ENCODE results near the gene CHKB.
A peak's percentile ranks its signal among the peaks of the same experiment; 100 is the strongest.

Gene CHKB

GRCh38 chr22:50597097-50597496 is 14.4 kb upstream of the CHKB start:
- no peak for DNase-seq

DNA sequence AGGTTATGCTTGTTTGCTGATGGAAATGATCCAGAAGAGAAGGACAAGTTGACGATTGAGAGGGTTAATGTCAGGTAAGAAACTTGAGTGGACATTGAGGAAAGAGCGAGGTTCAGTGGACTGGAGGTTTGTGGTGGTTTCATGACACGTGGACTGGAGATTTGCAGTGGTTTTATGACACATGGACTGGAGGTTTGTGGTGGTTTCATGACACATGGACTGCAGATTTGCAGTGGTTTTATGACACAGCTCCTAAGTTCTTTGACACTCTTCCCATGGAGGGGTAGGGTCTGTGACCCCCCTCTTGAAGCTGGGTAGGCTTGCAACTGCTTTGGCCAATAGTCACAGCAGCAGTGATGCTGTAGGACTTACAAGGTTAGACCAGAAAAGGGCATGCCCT is 12.5 kb upstream of the CHKB start:
- no peak for DNase-seq

DNA sequence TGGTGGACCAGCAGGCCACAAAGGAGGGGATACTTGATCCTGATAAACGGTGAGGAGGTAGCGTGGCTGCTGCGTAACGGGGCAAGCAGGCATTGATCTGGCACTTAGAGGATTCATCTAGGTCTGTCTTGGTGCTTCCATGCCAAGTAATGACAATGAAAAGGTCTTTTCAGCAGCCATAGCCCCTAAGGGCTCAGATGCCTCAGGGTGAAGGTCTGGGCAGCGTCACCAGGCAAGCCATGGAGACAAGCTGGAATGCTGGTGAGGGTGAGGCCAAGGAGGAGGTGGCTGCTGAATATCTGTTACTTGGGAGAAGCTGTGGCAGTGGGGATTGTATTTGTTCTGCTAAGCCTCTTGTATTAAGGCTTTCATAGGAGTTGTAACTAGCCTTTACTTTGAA is 4.8 kb upstream of the CHKB start:
- no peak for DNase-seq

- DNase-seq: no peak
Observed at GRCh38 chr22:50586416-50586815, 3.8 kb upstream of the CHKB start.

- DNase-seq: no peak
Observed at GRCh38 chr22:50585781-50586180, 3.1 kb upstream of the CHKB start.

DNA sequence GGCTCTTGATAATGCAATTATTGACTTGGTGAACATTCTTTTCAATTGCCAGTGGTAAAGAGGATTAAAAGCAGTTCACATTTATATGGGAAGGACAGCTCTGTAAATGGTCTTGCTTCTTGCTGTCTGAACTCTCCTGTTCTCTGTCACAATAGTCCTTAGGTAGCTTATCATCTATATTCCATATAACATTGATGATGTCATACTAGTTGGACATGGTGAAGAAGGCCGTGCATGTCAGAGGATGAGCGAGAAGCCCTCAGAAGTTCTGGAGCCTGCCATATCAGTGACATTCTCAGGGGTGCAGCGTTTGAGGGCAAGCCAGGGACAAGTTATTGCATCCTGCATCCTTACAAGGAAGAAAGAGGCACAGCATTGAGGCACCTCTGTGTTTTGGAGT is 2.6 kb upstream of the CHKB start:
- DNase-seq: no peak

- DNase-seq: no peak
Observed at GRCh38 chr22:50584106-50585096, 1.8 kb upstream of the CHKB start.

DNA sequence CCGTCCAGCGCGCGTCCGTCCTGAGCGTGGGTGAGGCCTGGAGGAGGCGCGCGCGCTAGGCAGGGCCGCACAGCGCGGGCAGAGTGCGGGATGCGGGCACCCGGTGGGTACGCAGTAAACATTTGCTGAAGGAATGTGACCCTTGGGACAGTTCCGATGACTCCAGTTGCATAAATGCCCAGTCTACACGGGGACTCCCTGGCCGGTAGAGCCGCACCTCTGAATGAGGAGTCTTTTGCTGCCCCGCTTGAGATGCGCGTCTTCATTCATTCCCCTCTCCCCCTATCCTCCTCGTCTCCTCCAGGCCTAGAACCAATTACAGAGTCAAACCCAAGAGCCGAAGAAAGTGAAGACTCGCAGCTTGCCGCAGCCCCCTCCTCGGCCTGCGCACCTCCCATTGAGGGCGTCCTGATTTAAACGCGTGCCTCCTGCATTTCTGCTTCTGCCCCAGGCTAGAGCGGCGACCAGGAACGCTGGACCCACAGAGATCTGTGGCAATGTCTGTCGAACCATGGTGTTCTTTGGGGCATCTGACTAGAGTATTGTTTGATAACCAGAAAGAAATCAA is 729 bp upstream of the CHKB start:
- no peak for DNase-seq

DNA sequence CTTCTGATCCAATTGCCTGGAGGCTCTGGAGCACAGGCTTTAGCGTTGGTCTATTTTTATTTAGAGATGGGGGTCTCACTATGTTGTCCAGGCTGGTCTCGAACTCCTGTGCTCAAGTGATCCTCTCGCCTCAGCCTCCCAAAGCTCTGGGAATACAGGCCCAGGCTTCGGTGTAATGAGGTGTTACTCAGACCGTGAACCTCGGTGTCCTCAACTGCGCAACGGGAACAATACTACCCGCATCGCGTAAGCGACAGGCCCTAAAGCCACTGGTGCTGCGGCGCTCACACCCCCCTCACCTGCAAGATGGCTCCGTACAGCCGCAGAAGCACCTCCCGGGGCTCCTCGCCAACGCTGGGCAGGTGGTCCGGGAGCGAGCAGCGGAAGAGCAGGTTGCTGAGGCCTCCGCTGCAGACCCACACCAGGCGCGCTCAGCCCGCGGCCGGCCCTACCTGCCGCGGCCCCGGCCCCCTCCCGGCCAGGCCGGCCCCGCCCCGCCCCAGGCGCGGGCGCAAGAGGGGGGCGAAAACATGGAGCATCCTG is 628 bp downstream of the CHKB start:
- peak in 1 of 6 experiments; percentile 63 for DNase-seq

DNA sequence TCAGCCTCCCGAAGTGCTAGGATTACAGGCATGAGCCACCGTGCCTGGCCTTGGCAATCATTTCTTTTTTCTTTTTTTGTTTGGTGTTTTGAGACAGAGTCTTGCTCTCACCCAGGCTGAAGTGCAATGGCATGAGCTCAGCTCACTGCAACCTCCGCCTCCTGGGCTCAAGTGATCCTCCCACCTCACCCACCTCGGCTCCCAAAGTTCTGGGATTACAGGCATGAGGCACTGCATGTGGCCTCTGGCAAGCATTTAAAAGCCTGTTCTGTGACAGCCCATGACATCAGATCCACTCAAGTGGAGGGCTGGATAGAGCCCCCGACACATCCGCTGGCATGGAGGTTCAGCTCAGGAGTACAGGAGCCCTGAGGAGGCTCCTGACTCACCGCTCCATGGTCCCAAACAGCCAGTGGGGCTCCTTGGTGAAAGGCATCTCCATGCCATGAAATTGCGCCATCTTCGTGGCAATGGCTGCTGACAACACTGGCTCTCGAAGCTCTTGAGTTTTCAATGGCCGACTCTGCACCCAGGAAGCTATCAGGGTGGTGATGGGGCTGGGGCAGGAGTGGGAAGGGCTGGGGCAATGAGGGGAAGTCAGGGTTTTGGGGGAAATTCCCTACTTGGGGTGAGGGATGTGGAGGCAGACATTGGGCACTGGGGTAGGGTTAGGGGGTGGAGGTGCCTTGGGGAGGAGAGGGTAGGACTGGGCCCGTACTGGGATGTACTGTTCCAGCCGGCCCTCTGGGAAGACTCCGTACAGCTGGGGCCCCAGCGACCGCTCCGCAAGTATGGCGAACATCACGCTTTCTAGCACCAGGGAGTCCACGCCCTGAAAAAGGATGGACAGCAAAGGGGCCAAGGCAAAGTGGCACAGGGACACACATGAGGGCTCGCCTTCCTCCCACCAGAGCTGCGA is 1.4 kb downstream of the CHKB start:
- DNase-seq: no peak

- DNase-seq: no peak
Observed at GRCh38 chr22:50579752-50580151, 2.9 kb downstream of the CHKB start.

- DNase-seq: no peak
Observed at GRCh38 chr22:50578776-50579310, 3.8 kb downstream of the CHKB start.

DNA sequence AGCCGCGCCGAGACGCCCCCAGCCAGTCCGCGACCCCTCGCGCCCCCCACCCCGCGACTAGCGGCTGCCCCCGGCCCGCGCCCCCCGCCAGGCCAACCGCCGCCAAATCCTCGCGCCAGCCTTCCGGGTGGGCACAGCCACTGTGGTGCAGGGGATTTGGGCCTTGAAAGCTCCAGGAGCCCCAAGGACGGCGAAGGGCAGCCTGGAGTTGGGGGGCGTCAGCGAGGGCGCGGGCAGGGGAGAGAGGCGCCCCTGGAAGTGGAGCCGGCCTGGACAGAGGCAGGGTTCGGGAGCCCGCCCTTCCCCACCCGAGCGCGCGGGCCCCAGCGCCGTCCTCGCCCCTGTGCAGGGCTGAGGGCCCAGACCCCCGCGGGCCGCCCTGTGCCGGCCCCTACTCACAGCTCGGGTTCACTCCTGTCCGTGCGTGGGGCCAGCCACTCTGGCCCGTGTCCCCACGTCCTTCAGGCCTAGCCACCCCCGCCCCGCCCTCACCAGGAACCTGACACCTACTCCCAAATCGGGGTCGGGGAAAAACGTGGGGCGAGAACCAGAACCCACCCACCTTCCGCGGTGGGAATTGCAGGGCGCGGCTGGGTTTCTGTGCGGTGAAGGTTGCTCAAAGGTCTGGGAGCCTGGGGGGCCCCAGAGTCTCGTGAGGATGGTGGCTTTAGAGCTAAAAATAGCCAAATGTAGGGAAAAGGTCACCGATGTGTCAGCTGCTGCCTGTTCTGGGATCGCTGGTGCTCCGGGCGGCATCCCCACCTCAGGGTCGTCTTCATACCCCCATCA is 4.5 kb downstream of the CHKB start, which contains the start of gene CPT1B:
CPT1B (minus strand) TSS at position 441 of the 789 bp plus-strand sequence. CDS start 512 bp downstream, outside the sequence.
- no peak for DNase-seq

GRCh38 chr22:50577697-50577986 is 5.0 kb downstream of the CHKB start:
- DNase-seq: no peak

GRCh38 chr22:50576806-50577696 is 5.6 kb downstream of the CHKB start:
- DNase-seq: no peak

- DNase-seq: no peak
Observed at GRCh38 chr22:50576070-50576469, 6.6 kb downstream of the CHKB start.

DNA sequence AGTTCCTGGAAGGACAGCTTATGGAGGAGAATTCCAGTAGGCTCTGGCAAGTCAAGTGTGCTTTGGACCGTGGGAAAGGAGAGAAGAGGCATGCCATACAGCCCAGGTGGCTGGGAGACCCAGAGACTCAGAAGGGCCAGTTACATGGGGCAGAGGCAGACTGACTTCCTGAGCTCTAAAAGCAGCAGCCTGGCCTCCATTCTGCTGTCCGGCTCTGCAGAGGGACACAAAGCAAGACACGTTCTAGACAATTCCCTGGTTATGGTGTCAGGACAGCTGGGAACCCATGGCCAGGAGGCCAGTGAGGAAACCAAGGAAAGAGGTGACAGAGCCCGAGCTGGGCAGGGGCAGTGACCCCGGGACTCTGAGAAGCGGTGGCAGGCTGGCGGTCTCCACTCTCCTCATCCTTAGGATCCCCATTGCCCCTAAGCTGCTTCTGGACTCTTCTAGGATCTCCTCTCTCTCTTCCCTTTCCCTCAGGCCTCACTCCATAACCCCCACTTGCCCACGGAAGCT is 7.2 kb downstream of the CHKB start:
- DNase-seq: no peak

DNA sequence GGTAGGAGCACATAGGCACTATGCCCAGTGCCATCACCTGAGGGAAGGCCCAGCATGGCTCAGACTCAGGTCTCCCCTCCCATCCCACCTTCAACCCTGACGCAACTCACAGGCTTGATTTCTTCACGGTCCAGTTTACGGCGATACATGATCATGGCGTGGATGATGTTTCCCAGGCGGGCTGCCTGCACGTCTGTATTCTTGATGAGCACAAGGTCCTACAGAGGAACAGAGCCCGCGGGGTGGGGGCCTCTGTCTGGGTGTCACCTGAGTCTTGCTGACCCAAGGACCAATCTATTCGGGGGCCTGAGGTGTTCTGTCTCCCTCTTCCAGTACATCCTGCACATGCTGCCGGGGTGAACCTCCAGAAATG is 8.3 kb downstream of the CHKB start:
- no peak for DNase-seq

GRCh38 chr22:50573491-50574382 is 8.9 kb downstream of the CHKB start:
- no peak for DNase-seq

DNA sequence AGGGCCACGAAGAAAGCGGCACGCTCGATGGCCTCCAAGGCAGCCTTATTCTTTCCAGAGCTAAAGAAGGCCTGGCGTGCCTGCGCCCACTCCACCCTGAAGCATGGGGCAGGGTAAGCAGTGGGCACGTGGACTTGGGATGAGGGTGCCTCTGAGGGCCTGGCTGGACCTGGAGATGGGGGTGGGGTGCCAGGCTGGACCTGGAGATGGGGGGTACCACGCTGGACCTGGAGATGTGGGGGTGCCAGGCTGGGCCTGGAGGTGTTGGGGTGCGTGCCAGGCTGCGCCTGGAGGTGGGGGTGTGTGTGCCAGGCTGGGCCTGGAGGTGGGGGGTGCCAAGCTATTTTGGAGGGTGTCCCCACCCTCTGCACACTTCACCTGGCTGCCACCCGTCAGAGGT is 9.7 kb downstream of the CHKB start:
- no peak for DNase-seq
